H1 (cell line): ENCODE data around the gene PLCH2. TPM values are rescaled to one million over a fixed set of nuclear protein-coding genes. Genes with fewer than 3 reads are reported as not detected.

Experiments
- CTCF ChIA-PET: fragments of 300-600 bp; sonication (Branson Sonifier 250); formaldehyde crosslinking; loops from one replicate; lab custom pipeline; 2021; ENCODE audit not compliant: partially characterized antibody; lab: Charles Lee
- POLR2A ChIA-PET: fragments of 300-600 bp; sonication (Branson Sonifier 250); formaldehyde crosslinking; loops from one replicate; lab custom pipeline; 2021; ENCODE audit warnings: inconsistent platforms; ENCODE audit not compliant: partially characterized antibody; lab: Charles Lee
- DNase-seq, 2 experiments: peaks; one replicate each; pipeline versions ENCODE4 v3.0.0 to v3.0.0-alpha.2; 2010 to 2022; ENCODE audit warnings: low spot score in 2 of 2, low read depth in 1 of 2, mixed read lengths in 1 of 2
- FAIRE-seq: peaks from 2 replicates; lab custom pipeline; 2011; peaks lifted over from hg19 to GRCh38; lab: Jason Lieb, UNC
- H2AFZ ChIP-seq: 2 replicates; pipeline ENCODE4 v1.8.1; 2012; ENCODE audit warnings: low read length, inconsistent platforms
- H2AK5ac ChIP-seq: 2 replicates; pipeline ENCODE4 v1.6.1; 2013; ENCODE audit warnings: low read depth, low read length
- H2BK120ac ChIP-seq: replicated peaks from 2 replicates; pipeline ENCODE3; 2013; ENCODE audit warnings: low read depth, low read length, inconsistent platforms
- H2BK12ac ChIP-seq: 2 replicates; pipeline ENCODE4 v1.6.1; 2013; ENCODE audit warnings: low read depth, low read length
- H2BK15ac ChIP-seq: 2 replicates; pipeline ENCODE4 v1.6.1; 2013; ENCODE audit warnings: low read length
- H2BK20ac ChIP-seq: 2 replicates; pipeline ENCODE4 v1.6.1; 2013; ENCODE audit warnings: low read length
- H2BK5ac ChIP-seq: 2 replicates; pipeline ENCODE4 v1.6.1; 2013; ENCODE audit warnings: low read depth, low read length
- H3K14ac ChIP-seq: 2 replicates; pipeline ENCODE4 v1.6.1; 2013; ENCODE audit warnings: inconsistent platforms; ENCODE audit not compliant: insufficient read length
- H3K18ac ChIP-seq: 2 replicates; pipeline ENCODE4 v1.6.1; 2013; ENCODE audit warnings: low read length; ENCODE audit errors: extremely low read depth
- H3K23ac ChIP-seq: 2 replicates; pipeline ENCODE4 v1.6.1; 2013; ENCODE audit warnings: inconsistent platforms; ENCODE audit not compliant: insufficient read length
- H3K23me2 ChIP-seq: 2 replicates; pipeline ENCODE4 v1.6.1; 2013; ENCODE audit warnings: low read depth, low read length
- H3K27ac ChIP-seq: 2 replicates; pipeline ENCODE4 v1.6.1; 2011; ENCODE audit warnings: low read depth, low read length, inconsistent platforms
- H3K27me3 ChIP-seq, 4 experiments: replicated peaks in 1 of 4; 1 replicate in 1 of 4; 2 replicates in 3 of 4; pipeline versions ENCODE4 v1.6.1 to v1.8.1; 2011 to 2013; ENCODE audit warnings: low read length in 3 of 4, mild to moderate bottlenecking in 3 of 4, inconsistent platforms in 2 of 4, mixed read lengths in 2 of 4, moderate library complexity in 1 of 4; ENCODE audit not compliant: control insufficient read depth in 3 of 4, insufficient read depth in 3 of 4; ENCODE audit errors: extremely low read depth in 1 of 4
- H3K36me3 ChIP-seq, 4 experiments: 2 replicates each; pipeline versions ENCODE4 v1.6.1 to v1.8.1; 2011 to 2013; ENCODE audit warnings: mild to moderate bottlenecking in 4 of 4, low read length in 3 of 4, moderate library complexity in 2 of 4, control low read depth in 1 of 4, inconsistent platforms in 1 of 4; ENCODE audit not compliant: insufficient read depth in 4 of 4, control insufficient read depth in 2 of 4
- H3K4ac ChIP-seq: replicated peaks from 2 replicates; pipeline ENCODE3; 2013; ENCODE audit warnings: low read length, low read depth, mixed read lengths, inconsistent platforms; ENCODE audit not compliant: insufficient read length
- H3K4me1 ChIP-seq, 4 experiments: replicated peaks in 1 of 4; 1 replicate in 1 of 4; 2 replicates in 3 of 4; pipeline versions ENCODE4 v1.6.1 to v1.8.1; 2011 to 2013; ENCODE audit warnings: low read length in 3 of 4, inconsistent platforms in 2 of 4, mixed read lengths in 1 of 4; ENCODE audit not compliant: insufficient read depth in 4 of 4, control insufficient read depth in 3 of 4
- H3K4me2 ChIP-seq, 2 experiments: 2 replicates each; pipeline versions ENCODE4 v1.6.1 to v1.8.1; 2011 to 2013; ENCODE audit warnings: low read depth in 2 of 2, low read length in 2 of 2, control low read depth in 1 of 2, inconsistent platforms in 1 of 2, mild to moderate bottlenecking in 1 of 2; ENCODE audit not compliant: insufficient read depth in 1 of 2
- H3K4me3 ChIP-seq, 4 experiments: fragments of 200-600, 300-600 bp in 1 of 4; sonication (generic), shearing (Covaris generic), sonication (Bioruptor Twin) in 1 of 4; 2 replicates each; pipeline versions ENCODE4 v1.5.1 to v1.8.1; 2011 to 2016; ENCODE audit warnings: low read length in 4 of 4, low read depth in 3 of 4, control low read depth in 2 of 4, inconsistent platforms in 2 of 4, mild to moderate bottlenecking in 2 of 4, mixed read lengths in 1 of 4, moderate library complexity in 1 of 4; ENCODE audit not compliant: insufficient read depth in 2 of 4; ENCODE audit errors: extremely low read depth in 1 of 4
- H3K56ac ChIP-seq: replicated peaks from 2 replicates; pipeline ENCODE3; 2013; ENCODE audit warnings: low read depth, mild to moderate bottlenecking, mixed read lengths, low read length, inconsistent platforms; ENCODE audit not compliant: insufficient read length
- H3K79me1 ChIP-seq: 2 replicates; pipeline ENCODE4 v1.6.1; 2013; ENCODE audit warnings: low read depth, low read length, control low read depth
- H3K79me2 ChIP-seq, 2 experiments: 2 replicates each; pipeline versions ENCODE4 v1.6.1 to v1.8.1; 2012 to 2013; ENCODE audit warnings: low read length in 2 of 2, mild to moderate bottlenecking in 2 of 2, inconsistent platforms in 1 of 2; ENCODE audit not compliant: insufficient read depth in 2 of 2, control insufficient read depth in 1 of 2
- H3K9ac ChIP-seq, 4 experiments: replicated peaks in 1 of 4; 1 replicate in 1 of 4; 2 replicates in 3 of 4; pipeline versions ENCODE4 v1.6.1 to v1.8.1; 2011 to 2013; ENCODE audit warnings: low read depth in 3 of 4, low read length in 3 of 4, control low read depth in 2 of 4, mild to moderate bottlenecking in 2 of 4, moderate library complexity in 2 of 4, inconsistent platforms in 1 of 4; ENCODE audit errors: extremely low read depth in 1 of 4
- H3K9me3 ChIP-seq, 2 experiments: 2 replicates each; pipeline versions ENCODE4 v1.6.1 to v1.8.1; 2012 to 2013; ENCODE audit warnings: mild to moderate bottlenecking in 2 of 2, moderate library complexity in 2 of 2, control low read depth in 1 of 2, inconsistent platforms in 1 of 2, low read depth in 1 of 2, low read length in 1 of 2, mixed read lengths in 1 of 2; ENCODE audit not compliant: insufficient read depth in 2 of 2
- H4K20me1 ChIP-seq, 2 experiments: replicated peaks in 1 of 2; 2 replicates each; pipeline versions ENCODE3 to v1.8.1; 2011 to 2013; ENCODE audit warnings: inconsistent platforms in 2 of 2, low read length in 2 of 2, mild to moderate bottlenecking in 1 of 2; ENCODE audit not compliant: insufficient read depth in 2 of 2, control insufficient read depth in 1 of 2
- H4K5ac ChIP-seq: 2 replicates; pipeline ENCODE4 v1.6.1; 2013; ENCODE audit warnings: low read length, low read depth, mixed read lengths, inconsistent platforms; ENCODE audit not compliant: insufficient read length
- H4K8ac ChIP-seq: 2 replicates; pipeline ENCODE4 v1.8.0; 2013; ENCODE audit warnings: mild to moderate bottlenecking, moderate library complexity, low read length, inconsistent platforms; ENCODE audit not compliant: insufficient read depth; ENCODE audit errors: extremely low read depth
- H4K91ac ChIP-seq: replicated peaks from 2 replicates; pipeline ENCODE3; 2013; ENCODE audit warnings: low read length, mixed read lengths, inconsistent platforms; ENCODE audit not compliant: insufficient read length
- CEBPB ChIP-seq: IDR thresholded peaks from 2 replicates; pipeline ENCODE4 v1.6.1; 2012; ENCODE audit warnings: low read depth, low read length
- SIN3A ChIP-seq, 2 experiments: IDR thresholded peaks in 1 of 2; conservative IDR thresholded peaks in 1 of 2; 2 replicates each; pipeline ENCODE4 v1.6.1; 2011 to 2012; ENCODE audit warnings: low read length in 2 of 2, improper control_type of control experiment in 1 of 2, low read depth in 1 of 2, mild to moderate bottlenecking in 1 of 2
- WGBS, 2 experiments: shearing (Covaris generic) in 1 of 2; methylation state at CpG; one replicate each; pipeline versions ENCODE4 v1.1.6 to v1.1.7; 2013 to 2015; ENCODE audit warnings: low lambda C conversion rate in 2 of 2, mixed read lengths in 2 of 2, inconsistent platforms in 1 of 2, low coverage in 1 of 2, missing lambda C conversion rate in 1 of 2; ENCODE audit not compliant: insufficient replicate concordance in 2 of 2, insufficient coverage in 1 of 2, insufficient read length in 1 of 2; ENCODE audit errors: extremely low coverage in 1 of 2, missing lambda C conversion rate in 1 of 2; 5-methylcytosine and 5-hydroxymethylcytosine counted together
- polyA plus RNA-seq, 7 experiments: library from polyadenylated mRNA; depleted of rRNA in 3 of 7; stranded (reverse) in 5 of 7; unstranded in 2 of 7; fragments of >200 nt in 5 of 7; fragments of 200-250 nt in 2 of 7; gene quantifications; 1 replicate in 5 of 7; 2 replicates in 1 of 7; 4 replicates in 1 of 7; pipeline versions ENCODE4 v1.2.1 to v1.2.3, GENCODE V29; 2011 to 2013; ENCODE audit warnings: missing spikeins in 2 of 7, mixed read lengths in 2 of 7
- total RNA-seq: library from RNA; stranded (reverse); fragmentation: NEBNext Ultra II Directional; extraction: Animal tissue kit (Norgen Biotek cat#: 25700); gene quantifications from 2 replicates; pipeline ENCODE4 v1.2.1, GENCODE V29; 2021

The PLCH2 gene
- total and polyA plus RNA-seq, 2 of the 8 experiments (the other 6 are each of a cell fraction or from before 2014, with no cell fraction given): 0.14 to 0.19 TPM

- no peak overlapping the region for H4K91ac ChIP-seq
- H3K9ac ChIP-seq: no peak overlapping the region
Observed at GRCh38 chr1:2494323-2494693, 18.2 kb downstream of the PLCH2 start.

More at GRCh38 chr1:2494323-2494693, 18.2 kb downstream of the PLCH2 start:
- Histone ChIP-seq H2BK120ac (no peak overlapping the region), H2BK12ac (no peak overlapping the region), H3K4me2 (no peak overlapping the region), H3K9me3 (peaks cover 0 to 2% of the 10 kb centered on the region in 2 experiments; a peak in 1 of 4 replicates), H3K23me2 (no peaks in the 10 kb centered on the region), H3K27ac (no peak overlapping the region), H3K4ac (no peak overlapping the region), H2AK5ac (no peak overlapping the region), H3K23ac (no peak overlapping the region), H3K18ac (no peak overlapping the region), H2BK15ac (no peak overlapping the region), H3K4me1 (no peaks in the 10 kb centered on the region), H3K79me2 (no peaks in the 10 kb centered on the region), H4K8ac (no peak overlapping the region), H3K36me3 (no peaks in the 10 kb centered on the region), H3K79me1 (no peaks in the 10 kb centered on the region), H3K4me3 (no peak overlapping the region), H3K14ac (no peak overlapping the region), H3K56ac (no peak overlapping the region)
- WGBS, 2 experiments: 87% methylated on average over 16 of the region's 19 CpGs; no CpG with 5 or more reads in 1 of the 2 experiments
- CTCF ChIA-PET: interaction anchor here (1.0 to 1.8 kb wide), 5 partner anchors 13 to 855 kb away, joined by 3 to 7 read pairs (median 3); no protein-coding TSS in a partner anchor
- no peak for FAIRE-seq
- TF ChIP-seq SIN3A (conservative IDR thresholded peaks at IDR 0.05 in 1 of 2, IDR thresholded peaks at IDR 0.05 in 1 of 2; ENCODE audit: low read depth in 1 of 2, low read length in 2 of 2) (no peak), CEBPB (peak; percentile 85)
- TF ChIP-seq, all 59 proteins: peak for 1
- no peak overlapping the region for H2BK20ac ChIP-seq
- H2AFZ ChIP-seq: no peak overlapping the region
- H3K27me3 ChIP-seq: peaks cover 0 to 14% (median 3%) of the 10 kb centered on the region in 4 experiments; a peak in 3 of 7 replicates
- DNase-seq: no peak
- H4K20me1 ChIP-seq: no peaks in the 10 kb centered on the region
- POLR2A ChIA-PET: interaction anchor here (0.7 kb wide), 1 partner anchor 47 kb away, joined by 3 read pairs; no protein-coding TSS in a partner anchor
- H4K5ac ChIP-seq: no peak overlapping the region
- H2BK5ac ChIP-seq: no peak overlapping the region
